ENCODE measurements around the gene NHLRC4.

NHLRC4 gene

DNA sequence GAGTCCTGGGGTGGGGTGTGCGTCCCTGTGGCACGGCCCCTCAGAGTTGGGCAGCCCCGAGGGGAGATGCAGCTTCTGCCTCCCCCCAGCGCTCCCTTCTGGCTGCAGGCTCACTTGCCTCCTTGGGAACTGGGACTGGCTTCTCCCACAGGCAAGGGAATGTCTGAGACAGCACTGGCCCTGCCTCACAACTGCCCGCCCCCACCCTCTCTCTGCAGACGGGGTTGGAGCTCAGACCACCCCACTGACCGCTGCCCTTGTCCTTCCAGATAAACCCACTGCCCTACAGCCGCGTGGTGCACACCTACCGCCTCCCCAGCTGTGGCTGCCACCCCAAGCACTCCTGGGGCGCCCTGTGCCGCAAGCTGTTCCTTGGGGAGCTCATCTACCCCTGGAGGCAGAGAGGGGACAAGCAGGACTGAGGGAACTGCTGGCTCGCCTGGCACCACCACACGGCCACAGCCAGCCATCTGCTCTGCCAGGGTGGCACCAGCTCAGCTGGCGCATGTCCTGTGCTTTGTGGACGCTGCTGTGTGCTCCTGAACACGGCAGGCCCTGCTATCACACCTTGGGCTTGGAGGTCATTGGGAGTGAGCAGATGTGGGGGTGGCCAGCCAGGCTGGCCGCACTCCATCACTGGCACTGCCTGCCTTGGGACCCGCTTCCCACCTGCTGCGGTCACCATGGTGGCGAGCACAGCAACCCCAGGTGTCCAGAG is 16.0 kb downstream of the NHLRC4 start:
- in situ Hi-C loops (cut with MboI; ENCODE audit: low sequenced_read_pairs) = no loop called here

DNA sequence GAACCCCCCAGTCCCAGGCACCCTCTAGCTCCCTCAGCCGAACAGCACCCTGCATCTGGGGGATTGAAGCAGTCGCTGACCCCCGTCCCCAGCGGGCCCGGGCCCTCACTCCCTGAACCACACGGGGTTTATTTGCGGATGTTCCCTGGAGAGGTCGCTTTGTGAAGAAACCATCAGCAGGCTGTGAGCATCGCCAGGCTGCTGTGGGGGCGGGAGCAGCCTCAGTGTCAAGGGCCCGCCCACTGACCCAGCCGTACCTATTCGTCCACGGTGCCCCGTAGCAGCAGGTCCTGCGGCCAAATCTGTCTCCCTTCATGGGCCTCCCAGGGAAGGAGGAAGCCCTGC is 16.6 kb downstream of the NHLRC4 start:
- in situ Hi-C loops (cut with MboI; ENCODE audit: low sequenced_read_pairs) = no loop called here

DNA sequence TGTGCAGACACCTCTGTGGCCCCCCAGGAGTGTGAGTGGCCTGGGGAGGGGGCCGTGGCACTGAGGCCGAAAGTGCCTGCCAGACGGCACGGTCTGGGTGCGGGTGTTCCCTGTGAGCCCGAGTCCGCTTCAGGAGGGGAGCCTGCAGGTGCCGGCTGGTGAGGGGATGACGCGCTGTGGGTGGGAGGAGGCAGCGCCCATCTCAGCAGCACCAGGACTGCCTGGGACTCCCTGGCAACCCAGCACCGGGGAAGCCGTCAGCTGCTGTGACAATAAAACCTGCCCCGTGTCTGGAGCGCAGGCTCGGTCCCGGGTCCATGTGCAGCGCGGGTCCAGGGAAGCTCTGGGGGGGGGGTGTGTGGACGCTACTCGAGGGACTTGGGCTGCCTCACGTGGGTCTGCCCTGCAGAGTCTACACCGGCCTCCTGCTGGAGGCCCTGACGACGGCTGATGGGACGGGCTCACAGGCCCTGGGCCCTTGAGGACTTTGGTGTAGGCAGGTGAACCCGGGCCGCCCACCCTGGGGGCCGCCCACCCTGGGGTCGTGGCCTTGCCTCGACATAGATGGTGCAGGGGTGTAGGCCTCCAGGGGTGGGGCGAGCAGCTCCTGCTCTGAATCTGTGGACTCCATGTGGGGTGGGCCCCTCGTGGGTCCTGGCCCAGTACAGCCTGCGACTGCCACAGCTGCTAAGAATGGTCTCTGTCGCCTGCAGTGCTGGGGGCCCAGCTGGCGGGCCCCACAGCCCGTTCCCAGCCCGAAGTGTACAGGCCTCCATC is 17.2 kb downstream of the NHLRC4 start:
- in situ Hi-C loops (cut with MboI; ENCODE audit: low sequenced_read_pairs) = no loop called here

DNA sequence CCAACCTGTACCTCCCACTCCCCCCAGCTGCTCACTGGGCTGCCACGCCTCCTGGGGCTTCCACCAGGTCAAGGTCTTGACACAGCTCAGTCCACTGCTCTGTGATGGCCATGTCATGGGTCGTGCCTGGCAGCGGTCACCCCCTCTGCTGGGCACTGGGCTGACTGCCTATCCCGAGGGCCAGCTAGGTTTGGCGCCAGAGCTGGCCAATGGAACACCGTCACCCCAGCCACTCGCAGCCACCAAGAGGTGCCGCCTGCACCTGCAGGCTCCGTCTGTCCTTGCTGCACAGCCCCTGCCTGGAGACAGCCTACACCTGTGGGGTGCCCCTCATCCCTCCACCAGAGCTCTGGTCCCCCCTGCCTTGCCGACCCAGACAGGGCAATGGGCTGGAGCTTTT is 18.5 kb downstream of the NHLRC4 start:
- in situ Hi-C loops (cut with MboI; ENCODE audit: low sequenced_read_pairs) = no loop called here

DNA sequence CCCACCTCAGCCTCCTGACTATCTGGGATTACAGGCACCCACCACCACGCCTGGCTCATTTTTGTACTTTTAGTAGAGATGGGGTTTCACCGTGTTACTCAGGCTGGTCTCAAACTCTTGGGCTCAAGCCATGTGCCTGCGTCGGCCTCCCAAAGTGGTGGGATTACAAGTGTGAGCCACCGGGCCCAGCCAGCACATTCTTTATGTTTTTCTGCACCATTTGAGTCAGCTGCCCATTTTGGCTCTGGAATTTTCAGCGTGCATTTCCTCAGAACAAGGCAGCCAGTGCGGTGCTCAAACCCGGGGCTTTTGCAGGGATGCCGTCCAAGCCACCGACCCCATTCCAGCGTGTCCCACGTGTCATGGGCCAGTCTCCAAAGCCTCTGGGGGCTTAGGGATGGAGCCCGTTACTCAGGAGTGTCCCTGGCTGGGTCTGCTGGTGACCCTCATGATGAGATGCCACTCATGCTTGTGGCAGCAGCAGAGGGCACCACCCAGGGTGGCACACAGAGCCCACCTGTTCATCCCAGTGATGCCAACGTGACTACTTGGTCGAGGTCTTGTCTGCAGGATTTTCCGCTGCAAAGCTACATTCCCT is 19.3 kb downstream of the NHLRC4 start:
- in situ Hi-C loops (cut with MboI; ENCODE audit: low sequenced_read_pairs) = no loop called here

DNA sequence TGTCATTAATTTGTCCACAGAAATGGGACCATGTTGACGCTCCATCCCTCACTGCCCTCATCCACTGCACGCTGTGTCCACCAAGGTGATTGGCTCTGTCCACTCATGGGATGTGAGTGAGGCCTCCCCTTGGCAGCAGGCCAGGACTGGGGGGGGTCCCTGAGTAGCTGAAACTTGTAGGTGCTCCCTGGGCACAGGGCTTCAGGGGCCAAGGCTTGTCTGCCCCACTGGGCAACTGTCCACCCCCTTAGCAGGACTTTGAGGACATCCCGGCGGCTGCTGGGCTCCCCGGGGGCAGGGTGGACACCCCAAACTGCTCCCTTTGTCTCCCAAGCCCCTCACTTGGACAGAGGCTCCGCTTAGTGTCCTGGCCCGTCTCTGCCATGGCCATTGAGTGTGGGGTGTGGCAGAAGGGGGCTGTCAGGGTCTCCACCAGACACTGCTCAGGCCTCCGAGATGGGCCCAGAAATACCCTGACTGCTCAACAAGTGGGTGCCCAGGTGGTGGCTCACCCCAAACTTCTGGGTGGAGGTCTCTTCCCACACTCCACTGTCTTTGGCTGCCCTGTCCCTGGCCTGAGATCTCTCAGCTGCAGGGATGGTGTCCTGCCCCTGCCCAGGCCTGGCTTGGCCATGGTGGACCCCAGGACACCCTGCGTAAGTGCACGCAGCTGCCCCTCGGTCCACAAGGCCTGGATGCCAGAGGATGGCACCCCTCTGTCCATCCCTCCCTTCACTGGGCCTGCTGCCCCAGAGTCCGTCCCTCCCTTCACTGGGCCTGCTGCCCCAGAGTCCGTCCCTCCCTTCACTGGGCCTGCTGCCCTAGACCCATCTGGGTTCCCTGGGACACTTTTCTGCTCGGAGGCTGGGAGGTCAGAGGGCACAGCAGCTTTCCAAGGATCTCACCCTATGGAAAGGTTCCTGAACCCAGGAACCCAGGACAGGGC is 20.1 kb downstream of the NHLRC4 start:
- in situ Hi-C loops (cut with MboI; ENCODE audit: low sequenced_read_pairs) = no loop called here

DNA sequence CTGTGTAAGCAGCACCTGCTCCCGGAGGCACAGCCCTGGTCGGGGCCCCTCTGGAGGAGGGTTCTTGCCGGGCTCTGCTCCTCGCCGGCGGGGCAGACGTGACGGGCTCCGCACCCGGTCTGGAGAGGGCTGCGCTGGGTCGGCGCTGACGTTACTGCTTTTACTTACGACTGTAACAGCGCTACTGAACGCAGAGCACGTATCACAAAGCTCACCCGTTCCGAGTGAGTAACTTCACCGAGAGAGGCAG is 21.8 kb downstream of the NHLRC4 start:
- in situ Hi-C loops (cut with MboI; ENCODE audit: low sequenced_read_pairs) = no loop called here

DNA sequence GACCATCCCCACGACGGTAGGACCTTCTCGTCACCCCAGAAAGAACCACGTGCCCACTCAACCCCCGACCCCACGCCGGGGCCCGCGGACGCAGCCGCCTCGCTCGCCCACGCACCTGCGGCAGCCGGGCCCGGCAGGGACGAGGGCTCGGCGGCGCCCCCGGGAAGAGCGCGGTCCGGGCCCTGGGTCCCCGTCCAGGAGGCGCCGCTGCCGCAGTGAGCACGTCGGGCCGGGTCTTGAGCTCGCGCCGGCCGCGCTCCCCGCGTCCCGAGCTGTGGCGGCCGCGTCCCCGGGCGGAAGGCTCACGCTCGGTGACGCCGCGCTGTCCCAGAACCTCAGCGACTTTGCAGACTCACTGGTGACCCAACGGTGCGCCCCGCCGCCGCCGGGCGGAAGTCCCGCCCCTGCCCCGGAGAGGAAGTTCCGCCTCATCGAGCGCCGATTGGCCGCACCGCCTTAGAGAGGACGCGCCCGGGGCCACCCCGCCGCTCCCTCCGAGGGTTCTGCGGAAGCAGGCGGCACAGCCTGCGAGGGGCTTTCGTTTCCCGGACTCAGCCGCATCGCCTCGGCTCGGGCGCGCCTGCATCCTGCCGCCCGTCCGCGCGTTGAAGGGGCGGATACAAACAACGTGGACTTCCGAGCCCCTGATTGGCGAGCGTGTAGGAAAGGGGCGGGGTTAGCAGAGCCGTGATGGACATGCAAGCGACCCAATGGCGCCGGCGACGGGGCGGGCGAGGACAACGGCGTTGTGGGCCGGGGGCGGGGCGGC is 22.3 kb downstream of the NHLRC4 start:
- in situ Hi-C loops (cut with MboI; ENCODE audit: low sequenced_read_pairs) = no loop called here

DNA sequence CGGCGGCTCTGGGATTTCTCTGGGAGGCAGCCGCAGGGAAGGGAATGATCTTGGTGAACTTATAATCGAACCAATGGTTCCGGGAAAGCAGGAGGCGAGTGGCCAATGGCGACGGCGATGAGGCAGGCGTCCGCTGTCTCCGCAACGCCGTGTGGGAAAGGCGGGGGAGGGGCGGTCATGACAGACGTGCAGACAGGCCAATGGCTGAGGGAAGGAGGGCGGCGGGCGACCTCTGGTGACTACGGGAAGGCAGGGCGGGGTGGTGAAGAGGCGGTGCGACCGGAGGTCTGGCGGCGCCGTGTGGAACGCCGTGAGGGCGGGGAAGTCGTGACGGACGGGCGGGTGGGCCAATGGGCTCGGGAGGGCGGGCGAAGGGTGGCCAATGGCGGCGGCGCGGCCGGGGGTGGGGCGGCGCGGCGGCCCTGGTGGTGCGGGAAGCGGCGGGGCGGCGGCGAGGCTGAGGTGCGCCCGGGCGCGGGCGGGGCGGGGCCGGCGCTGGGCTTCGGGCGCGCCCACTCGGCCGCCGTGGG is 22.9 kb downstream of the NHLRC4 start, which contains the start of gene RAB40C:
Gene RAB40C, plus strand, starts transcription at position 409 of the 530 bp plus-strand sequence. CDS start 226 bp downstream, outside the sequence.
- in situ Hi-C loops (cut with MboI; ENCODE audit: low sequenced_read_pairs) = no loop called here

DNA sequence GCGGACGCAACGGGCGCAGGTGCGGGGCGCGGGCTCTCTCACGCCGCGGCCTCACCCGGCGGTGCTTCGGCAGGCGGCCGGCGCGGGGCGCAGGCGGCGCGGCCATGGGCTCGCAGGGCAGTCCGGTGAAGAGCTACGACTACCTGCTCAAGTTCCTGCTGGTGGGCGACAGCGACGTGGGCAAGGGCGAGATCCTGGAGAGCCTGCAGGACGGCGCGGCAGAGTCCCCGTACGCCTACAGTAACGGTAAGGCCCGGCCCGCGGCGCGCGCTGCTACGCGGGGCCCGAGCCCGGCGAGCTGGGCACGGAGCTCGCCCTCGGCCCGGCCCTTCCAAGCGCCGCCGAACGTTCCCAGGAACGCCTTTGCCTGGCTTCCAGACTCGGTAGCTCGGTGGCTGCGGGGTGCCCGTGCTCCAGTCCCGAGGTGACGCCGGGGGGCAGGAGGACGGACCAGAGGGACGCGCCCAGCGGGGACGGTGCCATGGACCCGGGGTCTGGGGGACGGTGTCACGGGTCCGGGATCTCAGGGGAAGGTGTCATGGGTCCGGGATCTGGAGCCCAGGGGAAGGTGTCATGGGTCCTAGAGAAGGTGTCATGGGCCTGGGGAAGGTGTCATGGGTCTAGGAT is 23.5 kb downstream of the NHLRC4 start:
- in situ Hi-C loops (cut with MboI; ENCODE audit: low sequenced_read_pairs) = no loop called here

DNA sequence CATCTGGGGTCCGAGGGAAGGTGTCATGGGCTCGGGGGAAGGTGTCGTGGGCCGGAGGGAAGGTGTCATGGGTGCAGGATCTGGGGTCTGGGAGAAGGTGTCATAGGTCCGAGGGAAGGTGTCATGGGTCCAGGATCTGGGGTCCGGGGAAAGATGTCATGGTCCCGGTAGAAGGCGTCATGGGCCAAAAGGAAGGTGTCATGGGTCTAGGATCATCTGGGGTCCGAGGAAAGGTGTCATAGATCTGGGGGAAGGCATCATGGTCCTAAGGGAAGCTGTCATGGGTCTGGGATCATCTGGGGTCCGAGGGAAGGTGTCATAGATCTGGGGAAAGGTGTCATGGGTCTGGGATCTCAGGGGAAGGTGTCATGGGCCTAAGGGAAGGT is 24.0 kb downstream of the NHLRC4 start:
- in situ Hi-C loops (cut with MboI; ENCODE audit: low sequenced_read_pairs) = no loop called here

DNA sequence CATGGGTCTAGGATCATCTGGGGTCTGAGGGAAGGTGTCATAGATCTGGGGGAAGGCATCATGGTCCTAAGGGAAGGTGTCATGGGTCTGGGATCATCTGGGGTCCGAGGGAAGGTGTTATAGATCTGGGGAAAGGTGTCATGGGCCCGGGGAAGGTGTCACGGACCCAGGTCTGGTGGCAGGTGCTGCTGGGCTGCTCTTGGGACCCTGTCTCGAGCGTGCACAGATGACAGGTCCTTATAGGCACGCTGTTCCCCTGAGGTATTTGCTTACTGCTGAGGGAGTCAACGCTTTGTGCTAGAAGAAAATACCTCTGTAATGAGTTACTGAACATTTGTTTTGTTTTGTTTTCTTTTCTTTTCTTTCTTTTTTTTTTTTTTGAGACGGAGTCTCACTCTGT is 24.4 kb downstream of the NHLRC4 start:
- in situ Hi-C loops (cut with MboI; ENCODE audit: low sequenced_read_pairs) = no loop called here

DNA sequence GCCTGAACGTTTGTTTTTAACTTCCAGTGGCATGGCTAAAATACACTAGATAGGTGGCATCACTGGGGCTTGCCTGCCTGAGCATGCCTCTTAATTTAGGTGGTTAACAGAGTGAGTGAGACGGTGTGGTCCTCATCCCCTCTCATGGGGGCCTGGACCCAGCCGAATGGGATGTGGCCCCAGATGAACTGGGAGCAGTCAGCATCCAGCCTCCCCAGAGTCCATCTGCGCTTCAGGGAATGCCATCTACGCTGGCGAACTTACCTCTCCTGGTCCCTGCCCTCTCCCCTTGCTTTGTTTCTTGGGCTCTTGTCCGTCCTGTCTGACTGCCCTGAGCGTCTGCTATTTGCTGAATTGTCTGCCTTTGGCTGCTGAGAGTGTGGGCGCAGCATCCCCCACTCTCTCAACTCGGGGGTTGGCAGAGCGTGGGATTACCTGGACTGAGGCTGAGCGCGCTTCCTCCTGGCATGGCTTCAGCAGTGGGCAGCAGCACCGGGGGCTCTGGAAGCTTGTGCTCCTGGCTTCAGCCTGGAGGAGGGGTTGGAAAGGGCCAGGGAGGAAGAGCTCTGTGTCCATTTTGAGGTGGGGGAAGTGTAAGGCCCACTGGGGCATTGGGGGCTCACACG is 25.2 kb downstream of the NHLRC4 start:
- in situ Hi-C loops (cut with MboI; ENCODE audit: low sequenced_read_pairs) = no loop called here

DNA sequence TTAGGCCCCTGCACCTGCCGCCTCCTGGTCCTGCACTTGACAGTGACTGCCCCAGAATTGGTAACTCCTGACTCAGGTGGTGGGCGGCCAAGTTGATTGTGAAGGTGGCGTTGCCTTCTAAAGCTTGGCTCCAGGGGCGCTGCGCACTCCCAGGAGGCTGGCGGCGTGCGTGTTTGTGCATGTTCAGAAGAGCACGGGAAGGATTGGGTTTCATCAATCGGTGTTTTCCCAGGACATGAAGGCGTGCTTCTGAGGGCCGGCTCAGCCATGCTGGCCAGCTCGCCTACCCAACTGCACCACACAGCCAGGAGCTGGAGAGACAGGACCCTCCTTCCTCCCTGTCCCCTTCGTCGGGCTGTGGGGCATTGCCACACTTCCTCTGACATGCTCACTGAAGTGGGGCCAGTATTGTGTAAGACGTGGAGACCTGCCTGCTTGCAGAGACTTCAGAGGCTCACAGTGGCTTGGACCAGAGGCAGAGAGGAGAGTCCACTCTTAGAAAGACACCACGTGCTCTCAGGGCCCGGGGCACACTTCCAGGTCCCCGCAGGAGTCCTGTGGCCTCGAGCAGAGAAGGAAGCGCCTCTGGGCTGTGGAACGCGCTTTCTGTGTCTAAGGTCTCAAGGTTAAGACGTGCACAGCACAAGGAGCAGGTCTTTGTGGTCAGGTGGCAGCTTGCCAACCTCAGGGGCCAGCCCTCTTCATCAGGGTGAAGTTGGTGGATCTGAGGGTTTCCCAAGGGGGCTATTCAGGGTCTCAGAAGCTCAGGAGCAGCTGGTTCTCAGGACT is 25.9 kb downstream of the NHLRC4 start:
- in situ Hi-C loops (cut with MboI; ENCODE audit: low sequenced_read_pairs) = no loop called here

DNA sequence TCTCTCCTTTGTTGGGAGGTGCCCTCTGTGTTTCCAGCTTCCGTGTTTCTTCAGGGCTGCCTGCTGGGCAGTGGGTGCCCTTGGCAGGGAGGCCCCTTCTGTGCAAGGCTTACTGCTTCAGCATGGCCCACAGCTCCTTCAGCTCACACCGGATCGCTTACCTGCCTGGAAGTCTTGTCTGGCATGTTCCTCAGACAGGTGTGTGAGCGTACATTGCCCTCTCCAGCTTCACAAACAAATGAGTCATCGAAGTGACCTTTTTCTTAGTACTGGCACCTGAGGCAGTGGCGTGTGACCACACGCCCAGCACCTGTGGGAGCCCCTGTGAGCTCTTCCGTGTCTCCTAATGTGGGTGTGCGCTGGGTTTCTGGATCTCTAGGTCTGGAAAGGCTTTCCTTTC is 26.6 kb downstream of the NHLRC4 start:
- in situ Hi-C loops (cut with MboI; ENCODE audit: low sequenced_read_pairs) = no loop called here

DNA sequence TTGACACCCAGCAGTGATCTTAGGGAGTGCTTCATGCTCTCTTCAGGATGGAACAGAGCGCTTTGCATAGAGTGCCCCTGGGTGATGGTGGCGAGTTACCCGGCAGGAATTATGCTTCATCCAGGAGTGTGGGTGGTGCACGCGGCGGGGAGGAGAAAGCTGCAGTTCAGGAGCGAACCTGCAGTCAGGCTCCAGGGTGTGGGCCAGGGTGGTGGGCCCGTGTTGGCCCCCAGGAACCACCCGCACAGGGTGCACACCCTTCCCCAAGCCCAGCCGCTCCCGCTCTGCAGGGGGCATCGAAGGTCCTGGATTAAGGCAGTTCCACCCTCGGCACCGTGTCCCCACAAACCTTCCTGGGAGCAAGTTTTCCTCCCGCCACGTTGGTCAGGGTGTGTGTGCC is 27.0 kb downstream of the NHLRC4 start:
- in situ Hi-C loops (cut with MboI; ENCODE audit: low sequenced_read_pairs) = no loop called here

DNA sequence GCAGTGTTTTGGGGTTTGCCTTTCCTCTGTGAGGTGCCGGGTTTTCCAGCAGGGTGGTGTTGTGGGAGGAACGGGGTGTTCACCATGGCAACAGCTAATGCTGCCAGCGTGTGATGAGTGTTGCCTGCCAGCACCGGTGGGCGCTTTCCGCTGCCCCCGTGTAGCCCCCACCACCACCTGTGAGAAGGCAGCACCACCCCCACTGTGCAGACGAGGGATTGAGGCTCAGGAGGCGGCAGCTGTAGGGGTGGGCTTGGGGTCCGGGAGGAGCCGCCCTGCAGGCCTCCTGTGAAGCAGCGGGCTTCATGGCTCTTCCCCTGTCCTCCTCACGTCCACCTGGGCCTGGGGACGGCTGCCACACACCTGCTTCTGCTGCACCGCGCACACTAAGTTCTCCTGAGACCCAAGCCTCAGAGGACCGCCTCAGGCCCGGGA is 28.3 kb downstream of the NHLRC4 start:
- in situ Hi-C loops (cut with MboI; ENCODE audit: low sequenced_read_pairs) = no loop called here

DNA sequence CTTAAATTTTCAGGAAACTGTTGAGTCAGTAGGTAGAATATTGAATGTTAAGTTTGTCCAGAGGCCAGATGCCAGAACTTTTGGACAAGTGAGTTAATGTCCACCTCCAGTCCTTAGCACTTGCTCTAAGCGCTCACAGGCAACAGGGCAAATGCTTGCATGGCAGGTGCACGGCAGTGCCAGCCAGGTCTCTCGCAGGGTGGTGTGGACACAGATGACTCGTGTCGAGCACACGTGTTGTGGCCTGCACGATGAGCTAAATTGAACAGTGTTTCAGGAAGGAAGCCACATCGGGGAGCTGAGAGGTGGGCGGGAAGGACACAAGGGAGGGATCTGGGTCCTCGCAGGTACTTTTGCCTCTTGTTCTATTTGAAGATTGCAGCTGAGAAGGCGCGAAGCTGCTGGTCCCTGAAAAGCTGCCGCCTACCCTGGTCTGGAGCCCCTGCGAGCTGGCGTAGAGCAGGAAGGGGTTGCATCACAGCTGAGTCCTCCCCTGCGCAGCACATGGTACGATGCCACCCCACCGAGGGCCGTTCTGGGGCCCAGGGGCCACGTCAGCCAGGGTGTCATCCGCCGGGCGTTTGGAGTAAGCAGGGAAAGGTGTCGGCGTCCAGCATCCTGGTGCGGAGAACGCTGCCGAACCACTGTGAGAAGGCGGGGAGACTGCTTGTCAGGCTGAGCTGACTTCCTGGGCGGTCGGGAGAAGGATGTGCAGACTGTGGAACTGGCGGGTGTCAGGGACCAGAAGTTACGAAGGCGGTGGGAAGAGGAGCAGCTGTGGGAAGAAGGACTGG is 29.3 kb downstream of the NHLRC4 start:
- in situ Hi-C loops (cut with MboI; ENCODE audit: low sequenced_read_pairs) = no loop called here

All from HL-60/S4 (cell line).